ENCODE data around the gene CORO1C.

Gene CORO1C

GRCh38 chr12:108724054-108724889 lies 7.0 kb downstream of the CORO1C start:
- peak; percentile 62 for DNase-seq

DNA sequence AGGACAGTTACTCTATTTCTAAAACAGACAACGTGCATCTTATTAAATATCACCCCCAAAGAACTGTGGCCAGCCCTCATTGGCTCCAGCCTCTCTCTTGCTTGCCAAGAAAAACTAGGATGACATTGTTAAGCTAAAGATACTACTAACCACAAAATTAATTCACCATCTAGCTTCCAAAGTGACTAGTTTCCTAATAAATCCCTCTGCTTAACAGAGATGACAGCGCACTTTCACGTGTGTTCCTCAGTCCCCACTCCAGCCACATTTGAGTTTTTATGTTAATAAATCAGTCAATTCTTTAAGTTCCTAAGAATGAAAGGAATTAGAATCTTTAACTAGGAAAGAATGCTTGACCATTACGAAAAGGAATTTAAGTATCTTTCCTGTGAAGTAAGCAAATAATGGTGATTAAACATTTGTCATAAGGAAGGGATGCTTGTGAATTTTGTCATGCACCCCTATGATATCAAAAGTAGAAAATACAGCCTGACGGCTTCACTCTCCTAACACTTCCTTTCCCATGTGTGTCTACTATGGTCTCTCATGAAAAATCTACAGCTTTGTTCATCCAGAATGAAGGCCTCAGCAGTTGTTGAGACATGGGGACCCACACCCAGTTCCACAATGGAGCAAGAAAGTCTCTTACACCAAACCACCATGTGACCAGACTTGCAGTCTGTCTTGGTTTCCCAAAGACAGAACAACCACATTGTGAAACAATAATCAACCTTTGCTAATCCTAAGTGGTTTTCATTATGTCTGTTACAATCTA lies 8.1 kb downstream of the CORO1C start:
- DNase-seq, result peak; percentile 59

DNA sequence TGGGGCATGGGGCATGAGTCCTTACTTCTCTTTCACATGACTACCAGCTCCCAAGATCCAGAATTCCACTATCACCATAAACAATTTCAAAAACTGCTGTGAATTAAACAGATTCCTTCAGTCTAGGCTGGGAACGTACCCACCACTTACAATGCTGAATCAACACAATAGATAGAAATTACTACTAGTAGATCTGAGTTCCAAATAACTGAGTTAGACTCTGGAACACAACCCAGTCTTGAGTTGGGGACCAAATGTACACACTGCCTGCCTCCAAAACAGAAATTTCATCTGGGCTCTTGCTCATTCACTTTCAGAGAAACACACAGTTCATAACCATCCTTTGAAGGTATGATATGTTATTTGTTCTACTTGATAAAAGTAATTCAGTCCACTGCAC lies 8.9 kb downstream of the CORO1C start:
- no peak for DNase-seq

DNA sequence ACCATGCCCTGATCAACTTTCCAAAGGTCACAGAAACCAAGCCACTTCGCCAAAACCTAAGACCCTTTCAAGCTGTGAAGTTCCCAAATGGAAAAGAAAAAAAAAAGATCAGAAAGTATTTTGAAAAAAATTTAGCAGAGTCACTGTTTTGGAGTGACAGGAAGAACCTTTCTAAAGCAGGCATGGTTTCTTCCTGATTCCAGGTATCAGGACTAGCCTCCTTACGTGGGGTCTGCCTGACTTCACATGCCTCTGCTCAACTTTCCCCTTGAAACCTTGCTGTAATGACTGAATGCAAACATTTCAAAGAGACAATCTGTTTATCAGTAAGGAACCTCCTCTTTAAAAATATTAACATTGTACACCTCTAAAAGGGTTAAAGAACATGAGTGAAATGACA lies 9.5 kb downstream of the CORO1C start:
- no peak for DNase-seq

DNA sequence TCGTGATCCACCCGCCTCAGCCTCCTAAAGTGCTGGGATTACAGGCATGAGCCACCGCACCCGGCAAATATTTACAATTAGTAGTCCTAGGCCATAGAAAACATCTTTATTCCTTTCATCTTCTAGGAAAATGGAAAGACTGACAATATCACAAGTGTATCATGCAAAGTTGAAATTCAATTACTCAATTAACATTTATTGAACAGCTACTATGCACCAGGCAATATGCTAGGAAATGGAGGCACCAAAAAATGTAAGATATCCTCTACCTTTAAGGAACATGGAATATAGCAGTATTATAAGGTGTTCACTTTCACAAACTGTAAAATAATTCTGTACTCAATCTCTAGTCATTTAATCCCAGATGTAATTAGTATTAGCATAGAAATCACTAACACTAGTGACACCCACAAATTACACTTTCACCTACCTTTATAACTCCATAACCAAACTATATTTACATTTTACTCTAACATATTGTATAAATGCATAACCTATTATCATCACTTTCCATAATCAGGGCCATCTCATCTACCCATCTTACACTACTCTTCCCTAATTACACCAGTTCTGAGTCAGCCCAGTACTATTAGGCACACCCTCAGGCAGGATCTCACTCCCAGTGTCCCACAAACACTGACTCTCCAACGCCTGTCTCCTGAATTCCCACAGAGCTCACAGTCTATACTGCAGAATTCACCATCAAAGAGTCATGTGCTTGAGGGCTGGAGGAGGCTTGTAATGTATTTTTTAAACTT lies 10.4 kb downstream of the CORO1C start:
- DNase-seq, result no peak

DNA sequence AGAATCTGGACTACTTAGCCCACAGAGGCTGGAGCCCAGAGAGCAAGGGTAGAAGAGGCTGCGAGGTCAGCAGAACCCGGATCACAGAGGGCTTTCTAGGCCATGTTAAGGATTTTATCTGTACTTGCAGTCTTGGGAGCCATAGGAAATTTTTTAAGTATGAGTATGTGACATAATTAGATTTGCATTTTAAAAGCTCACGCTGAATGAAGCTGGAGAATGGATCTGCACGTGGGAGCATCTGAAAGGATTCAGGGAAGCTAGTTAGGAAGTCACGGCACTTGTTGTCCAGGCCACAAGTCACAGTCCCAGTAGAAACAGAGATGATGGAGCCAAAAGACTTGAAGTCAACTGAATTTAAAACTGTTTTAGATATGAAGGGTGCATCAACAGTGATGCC lies 14.1 kb downstream of the CORO1C start:
- no peak for DNase-seq

DNA sequence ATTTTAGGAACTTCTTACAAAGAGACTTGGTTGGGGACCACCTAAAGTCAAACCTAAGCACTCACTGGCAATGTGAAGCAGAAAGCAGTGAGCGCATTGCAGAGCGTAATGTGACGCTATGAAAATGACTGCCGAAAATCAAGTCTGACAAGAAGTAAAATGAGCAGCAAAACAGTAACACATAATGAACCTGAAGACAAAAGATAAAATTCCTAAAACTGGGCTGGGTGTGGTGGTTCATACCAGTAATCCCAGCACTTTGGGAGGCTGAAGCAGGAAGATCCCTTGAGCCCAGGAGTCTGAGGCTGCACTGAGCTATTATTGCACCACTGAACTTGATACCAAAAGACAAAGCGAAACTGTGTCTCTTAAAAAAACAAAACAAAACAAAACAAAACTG lies 16.5 kb downstream of the CORO1C start:
- DNase-seq, result no peak

DNA sequence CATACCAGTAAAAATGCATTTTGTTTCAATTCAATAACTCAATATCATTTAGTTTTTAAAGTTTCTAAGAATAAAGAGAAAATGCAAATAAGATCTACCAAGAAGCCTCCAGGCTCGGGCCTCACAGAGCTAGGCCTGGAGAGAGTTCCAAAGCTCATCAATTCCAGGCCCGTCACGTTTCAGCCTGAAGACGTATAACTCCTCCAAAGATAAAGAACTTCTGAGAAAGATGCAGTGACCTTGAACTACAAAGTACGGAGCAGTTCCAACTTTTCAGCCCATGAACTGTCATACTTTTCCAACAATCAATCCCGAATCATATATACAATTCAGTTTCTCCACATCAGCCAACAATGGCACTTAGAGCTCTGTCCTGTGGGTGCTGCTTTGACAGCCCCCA lies 17.8 kb downstream of the CORO1C start:
- no peak for DNase-seq

GRCh38 chr12:108712925-108713203 lies 18.5 kb downstream of the CORO1C start:
- DNase-seq, result peak; percentile 29

GRCh38 chr12:108712165-108712924 lies 19.0 kb downstream of the CORO1C start:
- DNase-seq, result peak; percentile 48

DNA sequence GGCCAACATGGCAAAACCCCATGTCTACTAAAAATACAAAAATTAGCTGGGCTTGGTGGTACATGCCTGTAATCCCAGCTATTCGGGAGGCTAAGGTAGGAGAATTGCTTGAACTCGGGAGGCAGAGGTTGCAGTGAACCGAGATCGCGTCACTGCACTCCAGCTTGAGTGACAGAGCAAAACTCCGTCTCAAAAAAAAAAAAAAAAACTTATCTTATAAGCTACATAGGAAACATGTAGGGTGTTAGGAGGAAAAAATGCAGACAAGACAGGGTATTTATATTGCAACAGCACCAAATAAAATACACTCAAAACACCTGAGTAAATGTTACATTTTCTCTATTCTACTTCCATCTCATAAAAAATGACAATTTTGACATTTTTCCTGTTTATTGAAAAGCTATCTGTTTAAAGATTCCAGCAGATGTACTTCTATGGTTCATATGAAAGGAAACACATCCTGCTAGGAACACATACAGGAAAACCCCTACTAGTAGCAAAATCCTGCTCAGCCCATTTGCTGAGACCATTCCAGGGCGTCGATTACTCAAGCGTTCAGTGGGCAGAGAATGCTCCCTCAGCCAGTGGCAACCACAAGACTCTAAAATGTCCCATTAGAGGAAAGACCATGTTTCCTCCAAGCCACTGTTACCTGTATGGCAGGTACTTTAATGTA lies 19.7 kb downstream of the CORO1C start:
- DNase-seq, result no peak

- DNase-seq, result peak; percentile 32
Observed at GRCh38 chr12:108709697-108710096, 21.6 kb downstream of the CORO1C start.

DNA sequence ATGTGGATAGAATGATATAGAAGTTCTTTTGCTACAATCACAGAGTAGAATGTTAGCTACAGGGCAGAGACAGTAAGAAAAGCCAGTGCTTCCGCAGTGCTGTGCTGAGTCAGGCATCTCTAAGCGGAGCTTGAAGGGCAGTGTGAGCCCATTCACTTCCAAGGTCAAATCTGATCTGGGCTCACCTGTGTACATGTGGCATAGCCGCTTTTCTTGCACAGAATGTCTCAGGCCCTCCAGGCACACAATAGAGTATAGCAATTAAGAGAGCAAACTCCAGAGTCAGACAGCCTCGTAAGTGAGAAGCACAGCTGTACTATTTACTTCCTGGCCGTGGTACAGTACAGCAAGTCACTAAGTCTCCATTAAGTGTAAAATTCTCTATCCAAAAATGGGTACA lies 26.8 kb downstream of the CORO1C start:
- DNase-seq, result peak; percentile 24

DNA sequence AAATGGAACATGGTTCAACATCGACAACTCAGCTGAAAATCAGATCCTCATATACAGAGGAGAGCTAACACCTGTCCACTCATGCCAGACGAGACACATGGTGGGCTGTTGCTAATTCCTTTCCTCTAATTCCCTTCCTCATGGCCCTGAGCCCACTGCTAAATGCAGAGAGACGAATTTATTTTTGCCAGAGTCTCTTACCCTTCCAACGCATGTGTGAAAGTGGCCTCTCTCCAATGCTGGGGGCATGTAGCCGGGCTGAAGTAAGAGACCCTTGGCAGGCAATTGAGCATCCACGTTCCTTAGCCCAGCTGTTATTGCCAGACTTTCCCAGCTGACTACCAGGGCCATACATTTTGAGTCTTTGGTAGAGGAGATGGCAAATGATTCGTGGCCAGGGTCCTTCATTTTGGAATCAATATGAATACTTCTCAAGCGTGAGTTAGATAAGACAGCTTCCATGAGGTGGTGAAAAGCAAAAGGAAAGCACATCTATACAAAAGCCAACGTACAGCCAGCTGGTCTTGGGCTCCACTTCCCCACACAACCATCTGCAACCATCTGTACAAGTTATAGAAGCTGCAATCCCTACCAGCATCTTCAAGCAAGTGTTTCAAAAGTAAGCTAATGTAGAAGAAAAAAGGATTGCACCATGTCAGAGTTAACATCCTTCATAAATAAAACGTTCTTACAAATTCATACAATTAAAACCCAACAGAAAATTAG lies 28.6 kb downstream of the CORO1C start:
- peak; percentile 54 for DNase-seq

- peak; percentile 61 for DNase-seq
Observed at GRCh38 chr12:108701779-108702441, 29.4 kb downstream of the CORO1C start.

DNA sequence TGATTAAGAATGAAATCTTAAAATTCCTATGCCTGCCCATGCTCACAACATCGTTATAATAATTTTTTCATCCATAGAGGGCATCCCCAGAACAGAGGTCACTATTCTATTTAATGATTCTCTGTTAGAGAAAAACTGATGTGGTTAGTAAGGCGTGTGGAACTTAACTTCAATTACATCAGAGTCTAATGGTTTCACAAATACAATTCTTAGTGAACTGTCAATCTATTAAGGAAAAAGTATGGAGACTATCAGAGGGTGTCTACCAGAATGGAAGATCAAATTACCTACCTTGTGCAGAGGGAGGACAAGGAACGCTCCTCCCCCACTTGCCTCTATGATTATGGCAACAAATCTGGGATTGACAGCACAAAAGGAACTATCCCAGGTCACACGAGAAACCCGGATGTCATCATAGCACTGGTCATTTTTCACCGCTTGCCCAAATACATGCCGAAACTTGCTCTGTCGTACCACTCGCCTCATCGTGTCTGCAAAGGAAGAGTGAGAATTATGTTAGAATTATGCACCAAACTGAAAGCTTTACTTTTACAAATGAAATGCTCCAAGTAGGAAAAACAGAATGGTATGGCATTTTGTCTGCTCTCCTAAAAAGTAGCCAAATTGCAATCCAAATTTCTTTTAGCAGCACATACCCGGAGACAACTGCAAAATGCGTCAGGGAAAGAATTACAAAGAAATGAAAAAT lies 30.3 kb downstream of the CORO1C start:
- no peak for DNase-seq

DNA sequence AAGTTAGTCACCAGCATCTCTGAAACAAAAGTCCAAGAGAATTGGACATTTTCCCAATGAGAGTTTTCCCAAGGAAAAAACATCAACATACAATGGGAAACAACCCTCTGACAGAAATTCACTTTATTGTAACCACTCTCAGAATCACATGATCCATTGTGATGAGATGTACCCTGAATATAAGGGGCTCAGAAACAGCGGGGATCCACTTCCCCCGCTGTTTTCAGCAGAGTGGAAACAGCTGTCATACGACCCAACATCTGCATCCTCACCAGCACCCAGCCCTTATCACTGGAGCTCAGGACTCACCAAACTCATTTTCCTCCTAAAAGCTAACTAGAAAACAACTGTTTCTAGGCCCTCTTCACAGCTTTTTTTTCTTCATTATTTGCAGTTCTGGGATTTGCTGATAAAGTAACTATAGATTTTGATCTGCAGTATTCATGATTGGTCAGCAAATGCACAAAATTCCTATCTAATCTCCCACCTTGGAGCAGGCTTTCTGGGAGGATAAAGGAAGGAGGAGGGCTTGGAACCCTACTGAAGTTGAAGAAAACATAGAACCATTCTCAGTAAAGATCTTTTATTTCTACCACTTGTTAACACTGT lies 31.3 kb downstream of the CORO1C start:
- DNase-seq, result peak; percentile 95

DNA sequence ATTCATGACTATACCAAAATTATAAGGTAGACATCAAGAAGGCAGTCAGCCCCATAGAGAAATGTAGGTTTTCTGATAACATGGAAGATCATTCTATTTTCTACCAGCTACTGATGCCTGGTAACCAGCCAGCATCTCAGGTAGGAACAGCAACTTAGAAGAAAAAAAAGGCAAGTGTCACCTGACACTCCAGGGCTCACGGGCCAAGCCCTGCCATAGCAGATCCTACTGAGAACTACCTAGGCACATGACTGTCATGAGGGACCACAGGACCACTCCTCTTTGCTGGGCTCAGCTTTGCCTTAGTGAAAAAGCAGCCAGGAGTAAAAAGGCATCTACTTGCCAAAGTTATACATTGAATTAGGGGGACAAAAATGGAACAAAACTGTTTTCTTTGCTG lies 33.4 kb downstream of the CORO1C start:
- DNase-seq, result no peak

GRCh38 chr12:108696996-108697290 lies 34.4 kb downstream of the CORO1C start:
- DNase-seq, result no peak
